Smooth muscle cell (in vitro differentiated cells): ENCODE data around the gene CNDP2. TPM values are rescaled to one million over a fixed set of nuclear protein-coding genes. Genes with fewer than 3 reads are reported as not detected.
"Not testable (repeated sequence)": the region's sequence is repeated elsewhere in the genome, so short reads cannot be mapped to it uniquely, and the experiment has no call there.

Source experiments
- DNase-seq: peaks from one replicate; lab custom pipeline; 2025; ENCODE audit not compliant: unreplicated experiment; lab: John Stamatoyannopoulos, UW
- H2AFZ ChIP-seq: fragments of 200-600 bp; sonication (generic); 2 replicates; pipeline ENCODE4 v1.6.0; 2016; ENCODE audit warnings: antibody characterized with exemption, low read depth, mild to moderate bottlenecking
- H3F3A ChIP-seq: fragments of 200-600 bp; sonication (generic); 2 replicates; pipeline ENCODE4 v1.6.0; 2017; ENCODE audit warnings: antibody characterized with exemption, low read depth
- H3K27ac ChIP-seq: fragments of 200-600 bp; sonication (generic); 2 replicates; pipeline ENCODE4 v1.5.1; 2016; ENCODE audit warnings: low read depth, mild to moderate bottlenecking
- H3K27me3 ChIP-seq: fragments of 200-600 bp; sonication (generic); 2 replicates; pipeline ENCODE4 v1.6.1; 2016; ENCODE audit warnings: low read depth, mild to moderate bottlenecking
- H3K36me3 ChIP-seq: fragments of 200-600 bp; sonication (generic); 2 replicates; pipeline ENCODE4 v1.5.1; 2016; ENCODE audit warnings: low read depth
- H3K4me1 ChIP-seq: fragments of 200-600 bp; sonication (generic); 2 replicates; pipeline ENCODE4 v1.5.1; 2016; ENCODE audit warnings: low read depth
- H3K4me2 ChIP-seq: fragments of 200-600 bp; sonication (generic); 2 replicates; pipeline ENCODE4 v1.6.0; 2016; ENCODE audit warnings: mild to moderate bottlenecking
- H3K4me3 ChIP-seq: fragments of 200-600 bp; sonication (generic); 2 replicates; pipeline ENCODE4 v1.5.1; 2016; ENCODE audit warnings: mild to moderate bottlenecking
- H3K79me2 ChIP-seq: fragments of 200-600 bp; sonication (generic); 2 replicates; pipeline ENCODE4 v1.6.0; 2016; ENCODE audit warnings: low read depth, mild to moderate bottlenecking
- H3K9ac ChIP-seq: fragments of 200-600 bp; sonication (generic); 2 replicates; pipeline ENCODE4 v1.6.0; 2016; ENCODE audit warnings: low read depth
- H3K9me3 ChIP-seq: fragments of 200-600 bp; sonication (generic); replicated peaks from 2 replicates; pipeline ENCODE4 v1.5.1; 2016; ENCODE audit warnings: low read depth
- H4K20me1 ChIP-seq: fragments of 200-600 bp; sonication (generic); 2 replicates; pipeline ENCODE4 v1.6.0; 2016; ENCODE audit warnings: low read depth
- CTCF ChIP-seq: fragments of 200-600 bp; sonication (generic); IDR thresholded peaks from 2 replicates; pipeline ENCODE4 v1.5.1; 2017; ENCODE audit warnings: borderline replicate concordance, mild to moderate bottlenecking, antibody characterized with exemption; ENCODE audit not compliant: insufficient read depth, poor library complexity, severe bottlenecking
- WGBS: methylation state at CpG from one replicate; pipeline ENCODE4 v1.1.7; 2016; ENCODE audit warnings: low lambda C conversion rate; 5-methylcytosine and 5-hydroxymethylcytosine counted together
- polyA plus RNA-seq: library from polyadenylated mRNA; unstranded; fragments of >200 nt; fragmentation: Nextera tagmentation; extraction: Ambion mirVana; gene quantifications from 2 replicates; pipeline ENCODE4 v1.2.1, GENCODE V29; 2016
- total RNA-seq: library from RNA; depleted of rRNA; stranded (reverse); fragments of >200 nt; gene quantifications from 2 replicates; pipeline ENCODE4 v1.2.3, GENCODE V29; 2014

The CNDP2 gene
- total and polyA plus RNA-seq, 2 experiments from 2014 or later: 48.0 to 64.1 TPM

- Histone ChIP-seq H3K9me3 (no peaks in the 10 kb centered on the region), H3K79me2 (no peaks in the 10 kb centered on the region), H3K36me3 (no peaks in the 10 kb centered on the region), H3K9ac (no peak overlapping the region), H2AFZ (no peak overlapping the region), H3K4me1 (no peaks in the 10 kb centered on the region), H3F3A (no peaks in the 10 kb centered on the region), H4K20me1 (no peaks in the 10 kb centered on the region), H3K4me2 (no peak overlapping the region), H3K4me3 (no peak overlapping the region), H3K27ac (no peak overlapping the region), H3K27me3 (no peaks in the 10 kb centered on the region)
- TF ChIP-seq CTCF: no peak
- DNase-seq: no peak
- 29% methylated on average over 3 of the region's 3 CpGs for WGBS
Measured at GRCh38 chr18:74563999-74564398, 67.8 kb downstream of the CNDP2 start.

- not testable (repeated sequence) for H3K36me3 ChIP-seq
- 100% methylated on average over 1 of the region's 1 CpG for WGBS
Measured at GRCh38 chr18:74565164-74565563, 69.0 kb downstream of the CNDP2 start.

GRCh38 chr18:74565993-74566392 is 69.8 kb downstream of the CNDP2 start:
- not testable (repeated sequence) for H3K79me2 ChIP-seq, H3K4me3 ChIP-seq, H2AFZ ChIP-seq, H3K4me2 ChIP-seq, H3K27me3 ChIP-seq, H3K36me3 ChIP-seq, H3K9ac ChIP-seq, H3F3A ChIP-seq, H3K4me1 ChIP-seq, H3K9me3 ChIP-seq, DNase-seq, H3K27ac ChIP-seq, H4K20me1 ChIP-seq
- WGBS: 78% methylated on average over 3 of the region's 3 CpGs

More at GRCh38 chr18:74565164-74565563, 69.0 kb downstream of the CNDP2 start:
- H3K79me2 ChIP-seq, H3K27me3 ChIP-seq, H3K9me3 ChIP-seq, H3F3A ChIP-seq, H3K27ac ChIP-seq, H3K4me1 ChIP-seq, DNase-seq, H3K4me3 ChIP-seq, H3K4me2 ChIP-seq, H2AFZ ChIP-seq, H4K20me1 ChIP-seq, H3K9ac ChIP-seq: not testable (repeated sequence)

- Histone ChIP-seq H3K4me3 (no peak overlapping the region), H3K27me3 (no peaks in the 10 kb centered on the region), H2AFZ (no peak overlapping the region), H3K9me3 (no peaks in the 10 kb centered on the region), H3K27ac (no peak overlapping the region), H3K36me3 (no peaks in the 10 kb centered on the region), H3K4me2 (no peak overlapping the region), H3K79me2 (no peaks in the 10 kb centered on the region), H4K20me1 (no peaks in the 10 kb centered on the region), H3F3A (no peaks in the 10 kb centered on the region), H3K9ac (no peak overlapping the region), H3K4me1 (no peaks in the 10 kb centered on the region)
- no peak for TF ChIP-seq CTCF
- no peak for DNase-seq
- WGBS: 70% methylated on average over 7 of the region's 7 CpGs
Measured at GRCh38 chr18:74567822-74568221, 71.7 kb downstream of the CNDP2 start.

GRCh38 chr18:74569401-74569800 is 73.2 kb downstream of the CNDP2 start:
- Histone ChIP-seq H3F3A (no peaks in the 10 kb centered on the region), H2AFZ (no peak overlapping the region), H3K4me2 (no peak overlapping the region), H3K9me3 (no peaks in the 10 kb centered on the region), H3K36me3 (no peaks in the 10 kb centered on the region), H3K79me2 (no peaks in the 10 kb centered on the region), H3K4me1 (no peaks in the 10 kb centered on the region), H3K4me3 (no peak overlapping the region), H3K27ac (no peak overlapping the region), H3K9ac (no peak overlapping the region), H4K20me1 (no peaks in the 10 kb centered on the region), H3K27me3 (no peaks in the 10 kb centered on the region)
- WGBS: 86% methylated on average over 4 of the region's 4 CpGs
- TF ChIP-seq CTCF: no peak
- DNase-seq: no peak
